ENCODE measurements around the gene DYNLT5. TPM values are rescaled to one million over a fixed set of nuclear protein-coding genes. Genes with fewer than 3 reads are reported as not detected.

Gene DYNLT5
- total RNA-seq, 2 donors from 2014 or later, result 1.2 to 8.3 TPM

- no peak overlapping the region for H3K9ac ChIP-seq (ENCODE audit: extremely low read depth, low read length, poor library complexity, severe bottlenecking)
- no peaks in the 10 kb centered on the region for H3K4me1 ChIP-seq (ENCODE audit: control insufficient read depth, insufficient read depth, low read length)
- peaks cover 9% of the 10 kb centered on the region for H3K4me1 Mint-ChIP-seq
- DNase-seq, result no peak
- no peaks in the 10 kb centered on the region for H3K36me3 ChIP-seq (ENCODE audit: control insufficient read depth, insufficient read depth, low read length)
- no peak overlapping the region for H3K27ac Mint-ChIP-seq
- no peak overlapping the region for H3K4me3 ChIP-seq (ENCODE audit: low read length)
- 89 to 98% methylated on average over 1 to 3 of the region's 3 CpGs for WGBS, 2 experiments (ENCODE audit: insufficient coverage in 1 of 2, insufficient read length in 1 of 2)
- H3K9me3 ChIP-seq (ENCODE audit: control insufficient read depth, low read length), result no peaks in the 10 kb centered on the region
- peaks cover 9% of the 10 kb centered on the region for H3K27me3 Mint-ChIP-seq (ENCODE audit: insufficient read depth)
- no peaks in the 10 kb centered on the region for H3K36me3 Mint-ChIP-seq (ENCODE audit: low read depth)
- H3K9me3 Mint-ChIP-seq, result no peaks in the 10 kb centered on the region
- TF ChIP-seq, protein P1, sequence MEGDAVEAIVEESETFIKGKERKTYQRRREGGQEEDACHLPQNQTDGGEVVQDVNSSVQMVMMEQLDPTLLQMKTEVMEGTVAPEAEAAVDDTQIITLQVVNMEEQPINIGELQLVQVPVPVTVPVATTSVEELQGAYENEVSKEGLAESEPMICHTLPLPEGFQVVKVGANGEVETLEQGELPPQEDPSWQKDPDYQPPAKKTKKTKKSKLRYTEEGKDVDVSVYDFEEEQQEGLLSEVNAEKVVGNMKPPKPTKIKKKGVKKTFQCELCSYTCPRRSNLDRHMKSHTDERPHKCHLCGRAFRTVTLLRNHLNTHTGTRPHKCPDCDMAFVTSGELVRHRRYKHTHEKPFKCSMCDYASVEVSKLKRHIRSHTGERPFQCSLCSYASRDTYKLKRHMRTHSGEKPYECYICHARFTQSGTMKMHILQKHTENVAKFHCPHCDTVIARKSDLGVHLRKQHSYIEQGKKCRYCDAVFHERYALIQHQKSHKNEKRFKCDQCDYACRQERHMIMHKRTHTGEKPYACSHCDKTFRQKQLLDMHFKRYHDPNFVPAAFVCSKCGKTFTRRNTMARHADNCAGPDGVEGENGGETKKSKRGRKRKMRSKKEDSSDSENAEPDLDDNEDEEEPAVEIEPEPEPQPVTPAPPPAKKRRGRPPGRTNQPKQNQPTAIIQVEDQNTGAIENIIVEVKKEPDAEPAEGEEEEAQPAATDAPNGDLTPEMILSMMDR (conservative IDR thresholded peaks at IDR 0.05), result no peak
- no peaks in the 10 kb centered on the region for H3K27me3 ChIP-seq (ENCODE audit: control insufficient read depth, insufficient read depth, low read length, poor library complexity, severe bottlenecking)
- no peak overlapping the region for H3K27ac ChIP-seq (ENCODE audit: low read depth, low read length)
- no peak overlapping the region for H3K4me3 Mint-ChIP-seq
These were observed 22.7 kb upstream of the DYNLT5 start for GRCh38 chr1:66729523-66729922.

- TF ChIP-seq, protein P1 (conservative IDR thresholded peaks at IDR 0.05), result no peak
- DNase-seq, result peak; percentile 49
- no peaks in the 10 kb centered on the region for H3K4me1 ChIP-seq (ENCODE audit: control insufficient read depth, insufficient read depth, low read length)
- Mint-ChIP-seq H3K9me3 (no peaks in the 10 kb centered on the region), H3K27ac (no peak overlapping the region), H3K4me3 (no peak overlapping the region), H3K36me3 (ENCODE audit: low read depth) (no peaks in the 10 kb centered on the region), H3K27me3 (ENCODE audit: insufficient read depth) (peaks cover 9% of the 10 kb centered on the region), H3K4me1 (peaks cover 9% of the 10 kb centered on the region)
- H3K36me3 ChIP-seq (ENCODE audit: control insufficient read depth, insufficient read depth, low read length), result no peaks in the 10 kb centered on the region
- H3K4me3 ChIP-seq (ENCODE audit: low read length), result no peak overlapping the region
- WGBS, 2 experiments (ENCODE audit: insufficient coverage in 1 of 2, insufficient read length in 1 of 2), result 82 to 90% methylated on average over 2 of the region's 2 CpGs
- no peak overlapping the region for H3K27ac ChIP-seq (ENCODE audit: low read depth, low read length)
- no peaks in the 10 kb centered on the region for H3K27me3 ChIP-seq (ENCODE audit: control insufficient read depth, insufficient read depth, low read length, poor library complexity, severe bottlenecking)
- H3K9me3 ChIP-seq (ENCODE audit: control insufficient read depth, low read length), result no peaks in the 10 kb centered on the region
- H3K9ac ChIP-seq (ENCODE audit: extremely low read depth, low read length, poor library complexity, severe bottlenecking), result no peak overlapping the region
These were observed 21.8 kb upstream of the DYNLT5 start for GRCh38 chr1:66730462-66730861.

DNA sequence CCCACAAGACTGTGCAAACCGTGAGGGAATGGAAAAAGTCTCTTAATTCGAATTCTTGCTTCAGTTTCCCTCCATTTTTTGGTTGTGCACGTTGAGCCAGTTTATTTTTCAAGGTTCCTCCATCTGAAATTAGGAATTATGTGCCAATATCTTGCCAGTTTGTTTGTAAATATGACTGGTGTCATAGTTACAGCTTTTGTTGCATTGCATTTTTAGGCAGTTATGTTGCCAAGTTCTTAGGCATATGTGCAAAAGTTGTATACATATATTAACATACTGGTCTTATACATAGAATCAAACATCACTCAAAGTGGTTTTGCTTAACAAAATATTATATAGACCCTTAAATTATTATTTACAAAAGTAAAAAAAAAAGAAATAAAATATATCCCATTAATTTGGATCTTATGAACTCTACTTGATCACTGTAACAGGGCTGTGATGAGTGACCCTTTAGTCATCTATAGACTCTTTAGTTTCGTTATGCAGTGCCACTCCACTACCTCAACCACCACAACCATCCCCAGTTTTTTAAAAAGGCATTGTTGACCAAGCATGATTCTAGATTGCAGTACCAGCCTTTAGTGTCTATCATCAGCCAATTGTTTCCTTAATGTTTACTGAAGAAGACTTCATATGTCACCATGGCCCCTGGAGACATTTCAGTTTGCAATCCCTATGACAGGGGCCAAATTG is 20.9 kb upstream of the DYNLT5 start:
- no peak overlapping the region for H3K4me3 Mint-ChIP-seq
- Histone ChIP-seq H3K27ac (ENCODE audit: low read depth, low read length) (no peak overlapping the region), H3K27me3 (ENCODE audit: control insufficient read depth, insufficient read depth, low read length, poor library complexity, severe bottlenecking) (no peaks in the 10 kb centered on the region), H3K9me3 (ENCODE audit: control insufficient read depth, low read length) (no peaks in the 10 kb centered on the region), H3K4me1 (ENCODE audit: control insufficient read depth, insufficient read depth, low read length) (no peaks in the 10 kb centered on the region), H3K9ac (ENCODE audit: extremely low read depth, low read length, poor library complexity, severe bottlenecking) (no peak overlapping the region), H3K36me3 (ENCODE audit: control insufficient read depth, insufficient read depth, low read length) (no peaks in the 10 kb centered on the region), H3K4me3 (ENCODE audit: low read length) (no peak overlapping the region)
- no peak for DNase-seq
- TF ChIP-seq, protein P1 (conservative IDR thresholded peaks at IDR 0.05), result no peak
- H3K36me3 Mint-ChIP-seq (ENCODE audit: low read depth), result no peaks in the 10 kb centered on the region
- peaks cover 5% of the 10 kb centered on the region for H3K4me1 Mint-ChIP-seq
- H3K9me3 Mint-ChIP-seq, result no peaks in the 10 kb centered on the region
- H3K27ac Mint-ChIP-seq, result no peak overlapping the region
- H3K27me3 Mint-ChIP-seq (ENCODE audit: insufficient read depth), result peaks cover 7% of the 10 kb centered on the region
- 91 to 96% methylated on average over 3 to 4 of the region's 4 CpGs for WGBS, 2 experiments (ENCODE audit: insufficient coverage in 1 of 2, insufficient read length in 1 of 2)
